22Rv1 (cell line): ENCODE measurements around the gene ADGRG6.

Source experiments
- ZFX ChIP-seq: fragments of 450-650 bp; IDR thresholded peaks from 2 replicates; pipeline ENCODE4 v1.6.1; 2017; ENCODE audit warnings: antibody characterized with exemption, borderline replicate concordance
- TF ChIP-seq, protein P1 (sequence below): fragments of 450-650 bp; IDR thresholded peaks from 2 replicates; pipeline ENCODE4 v1.5.1; 2017; ENCODE audit warnings: mild to moderate bottlenecking

DNA sequence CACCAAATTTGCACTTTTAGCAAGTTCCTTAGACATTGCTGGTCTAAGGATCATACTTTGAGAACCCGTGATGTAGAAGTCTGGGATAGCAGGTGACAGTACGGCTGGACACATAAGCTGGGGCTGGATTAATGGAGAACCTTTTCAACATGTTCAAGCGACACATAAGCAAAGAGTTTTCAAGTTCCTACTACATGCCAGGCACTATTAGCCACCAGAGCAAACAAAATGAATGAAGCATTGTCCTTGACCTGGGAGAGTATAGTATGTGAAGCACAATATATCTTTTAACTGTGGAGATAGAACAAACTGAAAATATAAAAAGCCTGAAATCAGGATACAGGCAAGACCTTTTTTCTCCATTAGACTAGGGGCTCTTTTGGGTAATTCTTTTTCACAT is 102.9 kb downstream of the ADGRG6 start:
- TF ChIP-seq, protein P1, sequence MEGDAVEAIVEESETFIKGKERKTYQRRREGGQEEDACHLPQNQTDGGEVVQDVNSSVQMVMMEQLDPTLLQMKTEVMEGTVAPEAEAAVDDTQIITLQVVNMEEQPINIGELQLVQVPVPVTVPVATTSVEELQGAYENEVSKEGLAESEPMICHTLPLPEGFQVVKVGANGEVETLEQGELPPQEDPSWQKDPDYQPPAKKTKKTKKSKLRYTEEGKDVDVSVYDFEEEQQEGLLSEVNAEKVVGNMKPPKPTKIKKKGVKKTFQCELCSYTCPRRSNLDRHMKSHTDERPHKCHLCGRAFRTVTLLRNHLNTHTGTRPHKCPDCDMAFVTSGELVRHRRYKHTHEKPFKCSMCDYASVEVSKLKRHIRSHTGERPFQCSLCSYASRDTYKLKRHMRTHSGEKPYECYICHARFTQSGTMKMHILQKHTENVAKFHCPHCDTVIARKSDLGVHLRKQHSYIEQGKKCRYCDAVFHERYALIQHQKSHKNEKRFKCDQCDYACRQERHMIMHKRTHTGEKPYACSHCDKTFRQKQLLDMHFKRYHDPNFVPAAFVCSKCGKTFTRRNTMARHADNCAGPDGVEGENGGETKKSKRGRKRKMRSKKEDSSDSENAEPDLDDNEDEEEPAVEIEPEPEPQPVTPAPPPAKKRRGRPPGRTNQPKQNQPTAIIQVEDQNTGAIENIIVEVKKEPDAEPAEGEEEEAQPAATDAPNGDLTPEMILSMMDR, result no peak
- TF ChIP-seq ZFX, result no peak
